Tibial artery (tissue), 4 donors: Measurements from ENCODE around the gene PHLDB1.

Source experiments
- DNase-seq, 2 donors: peaks; one replicate each; pipeline ENCODE4 v3.0.0-alpha.2; 2019
- H3K27ac ChIP-seq, 2 donors: fragments of 200-600 bp; sonication (generic) in 1 of 2; 1 replicate in 1 of 2; 2 replicates in 1 of 2; pipeline ENCODE4 v1.5.1; 2018 to 2019; ENCODE audit warnings: mild to moderate bottlenecking in 1 of 2
- H3K27me3 ChIP-seq, 2 donors: fragments of 200-600 bp; sonication (generic) in 1 of 2; one replicate each; pipeline versions ENCODE4 v1.5.1 to v1.6.0; 2016 to 2019
- H3K36me3 ChIP-seq, 3 donors: fragments of 200-600 bp; sonication (generic) in 2 of 3; one replicate each; pipeline ENCODE4 v1.5.1; 2016 to 2019; ENCODE audit warnings: mild to moderate bottlenecking in 2 of 3
- H3K4me1 ChIP-seq, 4 donors: fragments of 200-600 bp; sonication (generic) in 2 of 4; 1 replicate in 3 of 4; 2 replicates in 1 of 4; pipeline ENCODE4 v1.5.1; 2016 to 2019
- H3K4me3 ChIP-seq, 2 donors: fragments of 200-600 bp; sonication (generic) in 1 of 2; 1 replicate in 1 of 2; 2 replicates in 1 of 2; pipeline ENCODE4 v1.5.1; 2018 to 2019; ENCODE audit warnings: mild to moderate bottlenecking in 2 of 2
- H3K9me3 ChIP-seq, 3 donors: fragments of 200-600 bp; sonication (generic) in 1 of 3; one replicate each; pipeline ENCODE4 v1.5.1; 2016 to 2019
- CTCF ChIP-seq, 2 experiments: fragments of 200-600 bp in 1 of 2; fragments of 450-650 bp in 1 of 2; IDR thresholded peaks; one replicate each; pipeline ENCODE4 v1.5.1; 2017 to 2019; ENCODE audit warnings: antibody characterized with exemption in 2 of 2, mild to moderate bottlenecking in 1 of 2, moderate library complexity in 1 of 2
- intact Hi-C: fragments of 100-400 bp; cut with DNase I; formaldehyde crosslinking; loops from one replicate; pipeline ENCODE4 v1.15.0; 2023; ENCODE audit warnings: low total_unique reads

Gene PHLDB1

GRCh38 chr11:118632577-118633318 is 25.3 kb downstream of the PHLDB1 start:
- intact Hi-C loops, result no loop called here
- Histone ChIP-seq H3K9me3 (no peaks in the 10 kb centered on the region), H3K27me3 (no peaks in the 10 kb centered on the region), H3K4me1 (peaks cover 7 to 61% (median 34%) of the 10 kb centered on the region in 4 donors), H3K27ac (peak overlapping the region; percentile 8 to 87), H3K36me3 (peaks cover 26 to 73% (median 62%) of the 10 kb centered on the region in 3 donors), H3K4me3 (no peak overlapping the region)
- no peak for DNase-seq
- TF ChIP-seq CTCF (IDR thresholded peaks at IDR 0.05), result no peak

GRCh38 chr11:118633319-118633690 is 25.9 kb downstream of the PHLDB1 start:
- H3K4me1 ChIP-seq, result peaks cover 7 to 56% (median 32%) of the 10 kb centered on the region in 4 donors
- no peak overlapping the region for H3K4me3 ChIP-seq
- no peaks in the 10 kb centered on the region for H3K9me3 ChIP-seq
- peak overlapping the region; percentile 78 to 87 for H3K27ac ChIP-seq
- H3K36me3 ChIP-seq, result peaks cover 20 to 73% (median 62%) of the 10 kb centered on the region in 3 donors
- intact Hi-C loops, result no loop called here
- H3K27me3 ChIP-seq, result no peaks in the 10 kb centered on the region
- DNase-seq, result no peak
- no peak for TF ChIP-seq CTCF (IDR thresholded peaks at IDR 0.05)

GRCh38 chr11:118633979-118634378 is 26.6 kb downstream of the PHLDB1 start:
- peak overlapping the region in 1 of 2 donors; percentile 47 for H3K4me3 ChIP-seq
- peaks cover 13 to 73% (median 61%) of the 10 kb centered on the region in 3 donors for H3K36me3 ChIP-seq
- no peaks in the 10 kb centered on the region for H3K9me3 ChIP-seq
- TF ChIP-seq CTCF (IDR thresholded peaks at IDR 0.05), result no peak
- peak overlapping the region; percentile 78 to 87 for H3K27ac ChIP-seq
- intact Hi-C loops, result no loop called here
- peaks cover 7 to 51% (median 30%) of the 10 kb centered on the region in 4 donors for H3K4me1 ChIP-seq
- no peaks in the 10 kb centered on the region for H3K27me3 ChIP-seq
- no peak for DNase-seq

- Histone ChIP-seq H3K9me3 (no peaks in the 10 kb centered on the region), H3K27ac (peak overlapping the region; percentile 78 to 87), H3K27me3 (no peaks in the 10 kb centered on the region), H3K4me1 (peaks cover 7 to 47% (median 25%) of the 10 kb centered on the region in 4 donors), H3K4me3 (peak overlapping the region; percentile 39 to 47), H3K36me3 (peaks cover 17 to 73% (median 65%) of the 10 kb centered on the region in 3 donors)
- DNase-seq, result peak; percentile 77 to 94
- TF ChIP-seq CTCF (IDR thresholded peaks at IDR 0.05), result peak; percentile 6 to 16
- intact Hi-C loops, result no loop called here
These were observed 27.2 kb downstream of the PHLDB1 start for GRCh38 chr11:118634431-118635236.

- H3K9me3 ChIP-seq, result no peaks in the 10 kb centered on the region
- H3K27me3 ChIP-seq, result no peaks in the 10 kb centered on the region
- H3K27ac ChIP-seq, result peak overlapping the region; percentile 78 to 87
- intact Hi-C loops, result no loop called here
- peaks cover 7 to 47% (median 25%) of the 10 kb centered on the region in 4 donors for H3K4me1 ChIP-seq
- no peak for TF ChIP-seq CTCF (IDR thresholded peaks at IDR 0.05)
- H3K36me3 ChIP-seq, result peaks cover 19 to 73% (median 71%) of the 10 kb centered on the region in 3 donors
- DNase-seq, result no peak
- peak overlapping the region; percentile 39 to 47 for H3K4me3 ChIP-seq
These were observed 27.8 kb downstream of the PHLDB1 start for GRCh38 chr11:118635237-118635591.
